GM18868 (cell line): Measurements from ENCODE around the gene SCUBE1.

Experiments
- ATAC-seq: cut with Tn5 transposase; IDR thresholded peaks from one replicate; pipeline ENCODE4 v1.9.1; 2021; ENCODE audit warnings: mild to moderate bottlenecking, moderate library complexity; ENCODE audit not compliant: unreplicated experiment

The SCUBE1 gene

DNA sequence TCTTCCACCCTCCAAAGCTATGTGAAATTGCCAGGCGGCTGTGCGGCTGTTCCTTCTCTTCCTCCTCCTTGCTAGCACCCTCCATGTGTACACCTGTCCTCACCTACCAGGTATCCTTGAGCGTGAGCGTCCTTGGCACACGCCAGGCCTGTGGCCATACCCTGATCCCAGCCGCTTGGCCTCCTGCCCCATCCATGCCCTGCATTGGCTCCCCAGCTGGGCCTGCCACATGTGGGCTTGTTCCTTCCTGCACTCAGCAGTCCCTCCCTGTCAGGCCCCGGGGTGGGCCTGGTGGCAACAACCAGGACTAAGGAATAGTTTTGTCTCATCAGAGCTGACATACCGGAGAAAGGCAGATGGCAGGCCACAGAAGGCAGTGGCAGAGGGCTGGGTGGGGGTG lies 40.0 kb downstream of the SCUBE1 start:
- ATAC-seq: no peak

DNA sequence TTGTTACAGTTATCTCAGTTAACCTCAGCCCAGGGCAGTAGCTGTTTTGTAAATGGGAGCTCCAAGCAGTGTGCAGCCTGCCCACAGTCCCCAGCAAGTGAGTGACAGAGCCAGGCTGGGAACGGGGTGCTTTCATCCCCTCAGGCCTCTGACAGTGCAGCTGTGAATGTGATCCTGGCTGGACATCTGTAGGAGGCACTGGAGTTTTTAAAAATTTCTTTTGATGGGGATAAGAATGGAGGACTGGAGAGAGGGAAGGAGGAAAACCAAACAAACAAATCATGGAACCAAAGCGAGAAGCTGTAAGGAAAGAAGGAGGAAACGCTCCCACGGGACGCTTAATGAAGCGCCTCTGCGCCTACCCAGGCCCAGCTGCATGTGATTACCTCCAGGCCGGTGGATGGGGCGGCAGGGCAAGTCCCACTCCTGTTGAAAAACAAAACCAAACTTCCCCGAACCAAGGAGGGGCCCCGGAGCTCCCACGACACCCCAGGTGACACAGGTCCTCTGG lies 40.6 kb downstream of the SCUBE1 start:
- no peak for ATAC-seq

DNA sequence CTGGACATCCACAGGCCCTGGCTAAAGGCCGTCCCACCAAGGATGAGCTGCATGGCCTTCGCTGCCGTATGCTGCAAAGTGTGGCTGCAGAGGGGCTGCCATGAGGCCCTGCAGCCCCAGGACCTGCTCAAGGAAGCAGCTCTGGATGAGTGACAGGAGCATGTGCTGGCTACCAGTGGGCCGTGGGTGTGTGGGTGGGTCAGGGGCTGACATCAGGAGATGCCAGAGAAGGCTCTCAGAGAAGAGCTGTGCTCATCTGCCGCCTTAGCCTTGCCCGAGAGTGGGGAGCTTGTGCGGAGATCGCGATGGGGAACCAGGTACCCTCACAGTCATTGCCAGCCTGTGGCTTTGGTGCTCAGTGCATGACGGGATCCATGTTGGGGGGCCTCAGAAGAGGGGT lies 41.3 kb downstream of the SCUBE1 start:
- ATAC-seq: no peak

DNA sequence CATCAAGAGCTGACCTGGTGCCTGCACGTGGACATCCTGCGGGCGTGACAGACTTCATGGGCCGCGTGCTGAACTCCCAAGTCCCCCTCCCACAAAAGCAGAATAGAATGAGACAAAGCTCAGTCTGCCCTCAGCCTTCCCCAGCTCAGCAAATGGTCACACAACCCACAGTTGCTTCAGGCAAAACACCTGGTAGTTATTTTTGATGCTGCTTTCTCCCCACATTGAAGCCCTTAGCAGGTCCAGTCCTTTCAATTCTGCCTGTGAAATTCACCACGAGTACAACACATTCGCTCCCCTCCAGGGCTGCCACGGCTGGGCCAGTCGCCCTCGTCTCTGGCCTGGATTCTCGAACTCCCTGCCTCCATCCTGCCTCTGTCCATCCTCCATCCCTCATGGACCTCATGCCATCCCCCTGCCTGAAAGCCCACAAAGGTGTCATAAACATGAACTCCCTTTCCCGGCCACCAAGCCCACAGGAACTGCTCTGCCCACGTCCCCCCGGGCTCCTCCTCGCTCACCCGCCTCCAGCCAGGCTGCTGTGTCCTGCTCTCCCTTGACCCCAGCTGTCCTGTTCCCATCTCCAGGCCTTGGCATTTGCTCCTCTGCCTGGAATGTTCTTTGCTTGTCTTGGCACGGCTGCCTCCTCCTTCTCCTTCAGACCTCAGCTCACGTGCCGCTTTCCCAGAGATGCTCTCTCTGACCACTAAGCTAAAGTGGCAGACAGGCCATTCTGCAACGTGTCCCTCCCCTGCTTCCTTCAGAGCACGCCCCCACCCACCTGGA lies 42.1 kb downstream of the SCUBE1 start:
- no peak for ATAC-seq

DNA sequence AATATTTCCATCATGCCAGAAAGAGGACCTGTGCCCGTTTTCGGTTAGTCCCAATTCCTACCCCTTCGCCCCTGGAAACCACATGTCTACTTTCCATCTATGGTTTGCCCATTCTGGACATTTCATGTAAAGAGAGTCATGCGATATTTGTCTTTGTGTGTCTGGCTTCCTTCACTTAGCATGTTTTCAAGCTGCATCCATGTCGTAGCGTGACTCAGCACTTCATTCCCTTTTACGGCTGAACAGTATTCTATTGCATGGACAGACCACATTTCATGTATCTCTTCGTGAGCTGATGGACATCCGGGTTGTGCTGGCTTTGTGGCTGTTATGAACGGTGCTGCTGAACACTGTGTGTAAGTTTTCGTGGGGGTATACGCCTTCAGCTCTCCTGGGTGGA lies 43.4 kb downstream of the SCUBE1 start:
- ATAC-seq: no peak

DNA sequence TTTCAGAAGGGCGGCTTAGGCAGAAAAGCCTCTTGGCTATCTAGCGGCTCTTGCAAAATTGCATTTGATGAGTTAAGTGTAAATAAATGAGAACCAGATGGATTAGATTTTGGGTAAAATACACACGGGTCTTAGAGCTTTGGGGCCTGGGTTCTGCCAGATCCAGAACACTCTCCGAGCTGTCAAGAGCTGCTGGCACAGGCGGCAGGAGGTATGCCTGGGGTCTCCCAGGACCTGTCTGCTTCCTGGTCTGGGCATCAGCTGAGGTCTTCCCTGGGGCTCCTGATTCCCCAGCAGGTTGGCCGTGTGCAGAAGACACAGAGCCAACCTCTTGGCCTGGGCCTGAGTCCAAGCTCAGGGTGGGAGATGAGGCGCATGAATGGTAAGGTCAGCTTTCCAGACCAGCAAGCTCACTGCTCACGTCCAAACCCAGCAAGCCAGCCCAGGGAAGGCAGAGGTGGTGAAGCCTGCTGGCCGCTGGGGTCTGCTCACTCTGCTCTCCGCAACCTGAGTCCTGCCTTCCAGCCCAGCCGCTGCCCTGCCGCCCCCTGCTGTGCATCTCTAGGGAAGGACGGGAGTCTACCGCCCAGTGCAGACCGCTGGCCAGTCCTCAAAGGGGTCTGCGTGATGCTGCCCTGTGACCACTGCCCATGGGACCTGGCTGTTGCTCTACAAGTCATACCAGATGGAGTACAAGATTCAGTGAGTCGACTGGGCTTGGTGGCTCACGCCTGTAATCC lies 44.9 kb downstream of the SCUBE1 start:
- ATAC-seq: no peak

DNA sequence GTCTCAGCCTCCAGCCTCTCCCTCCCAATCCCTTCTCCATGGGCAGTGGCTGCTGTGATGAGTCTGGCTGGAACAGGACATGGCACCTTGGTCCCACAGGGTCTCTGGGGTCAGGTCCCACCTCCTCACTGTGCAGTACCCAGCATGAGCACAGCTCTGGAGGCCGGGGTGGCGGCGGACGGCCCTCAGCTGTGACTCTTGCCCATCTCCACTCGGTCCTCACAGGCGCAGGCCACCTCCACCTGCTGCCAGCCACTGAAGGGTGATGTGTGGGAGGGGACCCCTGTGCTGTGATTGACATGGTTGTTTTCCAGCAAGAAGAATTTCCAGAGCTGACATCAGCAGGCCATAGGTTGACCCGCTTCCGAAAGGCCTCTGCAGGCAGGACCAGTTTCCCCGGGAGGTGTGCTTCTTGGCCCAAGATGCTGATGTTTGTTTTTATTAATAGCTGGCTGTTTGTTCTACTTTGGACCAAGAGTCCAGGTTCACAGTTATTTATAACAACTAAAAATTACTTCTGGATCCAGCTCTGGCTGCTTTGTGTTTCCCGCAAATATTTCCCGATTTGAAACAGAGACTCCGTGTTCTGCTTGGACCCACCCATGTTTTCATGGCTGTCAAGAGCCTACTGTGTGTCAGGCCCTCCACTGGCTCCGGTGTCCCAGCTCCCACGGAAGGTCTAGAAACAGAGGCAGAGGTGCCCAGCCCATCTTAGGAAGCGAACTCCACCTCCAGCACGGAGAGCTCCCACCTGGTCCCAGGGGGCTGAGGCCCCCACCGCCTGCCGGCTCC lies 45.7 kb downstream of the SCUBE1 start:
- ATAC-seq: no peak

DNA sequence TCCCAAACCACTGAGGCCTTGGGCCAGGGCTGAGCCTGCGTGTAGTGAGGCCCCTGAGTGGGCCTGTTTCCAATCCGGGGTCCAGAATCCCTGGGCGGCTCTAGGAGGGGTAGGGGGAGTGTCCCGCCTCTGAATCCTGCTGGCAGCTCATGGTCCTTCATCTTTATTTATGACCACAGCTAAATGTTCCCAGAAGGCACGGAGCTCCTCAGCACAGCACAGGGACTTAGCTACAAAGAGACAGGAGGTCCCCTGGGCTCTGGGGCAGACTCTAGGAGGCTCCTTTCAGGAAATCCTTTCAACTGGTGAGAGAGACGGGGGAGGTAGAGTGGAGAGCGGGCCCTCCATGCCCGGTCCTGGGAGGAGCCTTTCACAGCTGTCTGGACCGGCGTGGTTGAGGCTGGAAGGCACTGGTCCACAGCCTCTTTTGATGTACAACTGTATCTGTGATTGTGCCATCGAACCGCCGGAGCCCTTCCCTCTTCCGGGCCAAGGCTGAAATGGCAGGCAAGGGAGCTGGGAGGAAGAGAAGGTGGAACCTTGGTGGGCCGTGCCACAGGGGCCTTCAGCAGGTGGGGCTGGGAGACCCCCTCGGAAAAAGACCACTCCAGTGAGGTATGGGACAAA lies 46.8 kb downstream of the SCUBE1 start:
- ATAC-seq: no peak

DNA sequence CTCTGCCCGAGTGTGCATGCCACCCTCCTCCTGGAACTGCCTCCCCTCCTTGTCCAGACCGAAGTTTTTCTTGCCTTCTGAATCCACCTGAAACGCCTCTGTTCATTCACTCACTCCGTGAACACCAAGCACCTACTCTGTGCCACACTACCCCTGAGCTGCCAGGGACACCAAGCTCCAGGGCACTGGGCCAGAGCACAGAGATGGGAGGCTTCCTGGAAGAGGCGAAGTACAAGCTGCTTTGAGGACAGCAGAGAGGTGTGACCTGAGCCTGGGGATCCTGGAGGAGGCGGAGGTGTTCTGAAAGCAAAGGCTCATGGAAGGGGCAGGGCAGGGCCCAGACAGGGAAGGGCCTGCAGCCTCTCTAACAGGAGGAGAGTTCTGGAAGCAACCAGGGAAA lies 47.5 kb downstream of the SCUBE1 start:
- ATAC-seq: no peak

DNA sequence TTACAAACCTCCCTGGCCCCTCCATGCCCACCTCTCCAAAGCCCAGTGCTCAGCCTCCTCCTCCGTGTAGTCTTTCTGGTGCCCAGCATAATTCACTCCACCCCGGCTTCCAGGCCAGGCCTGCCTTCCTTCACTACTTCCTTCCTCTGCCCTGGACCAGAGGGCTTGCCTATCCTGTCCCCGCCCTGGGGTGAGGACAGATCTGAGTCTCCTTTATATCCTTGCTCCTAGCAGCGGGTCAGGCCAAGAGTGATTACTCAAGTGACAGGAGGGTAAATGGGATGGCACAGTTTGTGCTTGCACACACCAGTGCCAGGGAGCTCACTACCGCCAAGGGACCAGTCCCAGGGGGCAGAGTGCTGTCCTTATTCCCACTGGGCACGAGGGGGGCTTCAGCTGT lies 48.0 kb downstream of the SCUBE1 start:
- no peak for ATAC-seq

DNA sequence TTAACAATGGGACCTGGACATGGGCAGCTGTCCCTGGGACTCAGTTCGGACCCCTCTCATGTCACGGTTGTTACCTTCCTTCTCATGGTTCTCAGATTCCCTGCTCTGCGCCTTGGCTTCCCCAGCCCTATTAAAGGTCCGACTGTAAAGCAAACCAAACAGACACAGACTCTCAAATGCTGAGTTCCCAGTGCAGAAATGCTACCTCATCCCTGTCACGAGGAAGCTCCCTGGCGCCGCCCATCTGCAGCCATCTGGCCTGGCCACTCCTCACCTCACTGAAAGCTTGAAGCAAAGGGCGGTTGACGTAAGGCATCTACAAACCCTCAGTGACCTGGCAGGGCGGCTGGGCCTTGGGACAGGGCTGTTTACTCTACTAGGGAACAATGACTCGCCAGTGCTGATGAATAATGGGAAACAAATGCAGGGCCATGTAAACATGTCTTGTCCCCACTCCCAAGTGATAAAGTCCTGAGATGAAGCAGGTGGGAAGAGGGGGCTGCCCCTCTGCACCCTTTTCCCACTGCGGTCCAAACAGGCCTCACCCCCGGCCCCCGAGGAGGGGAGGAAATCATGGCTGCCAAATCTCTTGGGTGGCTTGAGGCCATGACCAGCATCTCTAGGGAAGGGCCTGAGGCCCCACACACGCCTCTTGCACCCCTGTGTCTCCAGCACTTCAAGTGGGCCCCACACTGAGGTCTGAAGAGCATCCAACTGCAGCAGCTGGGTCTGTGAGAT lies 49.3 kb downstream of the SCUBE1 start:
- ATAC-seq: no peak

DNA sequence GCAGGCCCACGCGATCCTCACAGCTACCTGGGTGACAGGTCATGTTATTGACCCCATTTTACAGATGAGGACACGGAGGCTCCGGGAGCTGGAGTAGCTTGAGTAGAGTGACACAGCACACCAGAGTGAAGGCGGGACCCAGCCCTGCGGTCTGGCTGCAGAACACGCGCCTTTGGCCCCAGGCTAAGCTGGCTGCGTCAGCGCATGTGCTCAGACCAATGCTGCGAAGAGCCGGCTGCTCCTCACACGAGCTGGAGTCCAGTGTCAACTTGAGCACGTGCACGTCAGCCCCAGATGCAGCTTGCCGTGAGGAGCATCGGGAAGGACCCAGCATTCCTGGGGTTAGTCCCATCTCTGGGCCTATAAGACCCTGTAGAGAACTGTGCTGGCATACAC lies 49.9 kb downstream of the SCUBE1 start:
- ATAC-seq: no peak

DNA sequence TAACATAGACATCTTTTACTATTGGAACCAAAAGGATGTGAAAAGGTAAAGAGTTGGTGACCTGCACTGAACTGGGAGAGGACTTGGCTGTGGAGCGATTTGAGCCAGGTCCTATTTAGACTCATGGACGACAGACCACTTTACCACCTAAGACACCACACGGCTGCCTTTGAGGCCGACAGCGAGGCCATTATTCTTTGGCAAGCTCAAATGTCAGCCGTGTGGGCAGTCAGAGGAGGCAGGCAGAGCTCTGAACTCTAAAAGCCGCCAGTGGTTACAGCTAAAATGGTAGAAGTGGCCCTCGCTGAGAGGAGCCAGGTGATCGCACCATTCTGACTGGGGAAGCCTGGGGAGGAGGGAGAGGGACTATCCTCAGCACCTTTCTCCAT lies 50.5 kb downstream of the SCUBE1 start:
- ATAC-seq: no peak

DNA sequence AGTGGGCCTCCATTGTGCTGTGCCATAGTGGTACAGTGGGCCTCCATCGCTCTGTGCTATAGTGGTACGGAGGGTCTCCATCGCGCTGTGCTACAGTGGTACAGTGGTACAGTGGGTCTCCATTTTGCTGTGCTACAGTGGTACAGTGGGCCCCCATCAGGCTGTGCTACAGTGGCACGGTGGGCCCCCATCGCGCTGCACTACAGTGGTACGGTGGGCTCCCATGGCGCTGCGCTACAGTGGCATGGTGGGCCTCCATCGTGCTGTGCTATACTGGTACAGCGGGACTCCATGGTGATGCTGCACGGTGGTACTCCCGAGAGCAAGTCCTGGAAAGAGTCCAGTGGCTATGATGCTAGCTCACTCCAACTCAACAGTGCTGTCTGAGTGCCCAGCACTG lies 51.8 kb downstream of the SCUBE1 start:
- no peak for ATAC-seq

DNA sequence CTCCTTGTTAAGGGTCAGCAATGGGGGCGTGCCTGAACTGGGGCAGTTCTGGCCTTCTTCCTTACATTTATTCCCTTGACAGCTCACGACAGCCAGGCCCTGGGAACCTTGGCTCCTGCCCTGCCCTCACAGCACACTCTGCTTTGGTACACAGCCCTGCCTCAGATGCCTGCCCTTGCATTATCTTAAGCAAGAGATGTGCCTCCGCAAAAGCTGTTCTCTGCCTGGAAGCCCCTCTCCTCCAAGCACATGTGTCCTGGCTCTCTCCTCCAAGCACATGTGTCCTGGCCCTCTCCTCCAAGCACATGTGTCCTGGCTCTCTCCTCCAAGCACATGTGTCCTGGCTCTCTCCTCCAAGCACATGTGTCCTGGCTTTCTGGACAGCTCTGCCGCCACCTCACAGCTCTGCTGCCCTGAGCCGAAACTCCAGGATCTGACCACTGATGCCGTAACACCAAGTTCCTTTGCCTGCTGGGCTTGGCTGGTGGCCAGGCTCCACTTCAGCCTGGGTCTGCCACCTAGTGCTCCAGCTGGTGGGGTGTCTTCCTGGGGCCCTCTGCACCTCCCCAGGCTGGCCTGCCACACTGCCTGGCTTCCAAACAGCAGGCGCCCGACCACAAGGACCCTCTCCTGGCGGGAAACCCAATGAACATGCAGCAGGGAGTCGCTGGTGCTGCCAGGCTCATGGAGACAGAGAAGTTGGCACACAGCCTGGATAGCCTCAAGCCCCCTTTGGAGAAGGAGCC lies 53.0 kb downstream of the SCUBE1 start:
- ATAC-seq: no peak

DNA sequence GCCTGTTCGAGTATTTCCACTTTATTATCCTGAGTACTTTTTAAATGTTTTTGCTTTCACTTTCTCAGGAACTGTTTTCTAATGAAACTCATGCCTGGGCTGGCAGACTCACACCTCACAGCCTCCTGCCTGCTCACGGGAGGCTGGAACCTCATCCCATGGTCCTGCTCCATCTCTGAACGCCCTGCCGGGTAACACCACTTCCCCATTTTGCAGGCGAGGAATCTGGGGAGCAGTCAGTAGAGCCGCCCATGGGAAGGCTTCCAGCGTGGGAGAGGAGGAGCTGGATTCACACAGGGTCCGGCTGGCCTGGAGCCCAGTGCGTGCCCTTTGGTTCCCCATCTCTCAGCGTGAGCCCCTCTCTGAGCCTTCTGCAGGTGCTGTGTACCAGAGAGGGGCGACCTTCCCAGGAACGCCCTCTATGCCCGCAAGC lies 53.6 kb downstream of the SCUBE1 start:
- ATAC-seq: no peak

DNA sequence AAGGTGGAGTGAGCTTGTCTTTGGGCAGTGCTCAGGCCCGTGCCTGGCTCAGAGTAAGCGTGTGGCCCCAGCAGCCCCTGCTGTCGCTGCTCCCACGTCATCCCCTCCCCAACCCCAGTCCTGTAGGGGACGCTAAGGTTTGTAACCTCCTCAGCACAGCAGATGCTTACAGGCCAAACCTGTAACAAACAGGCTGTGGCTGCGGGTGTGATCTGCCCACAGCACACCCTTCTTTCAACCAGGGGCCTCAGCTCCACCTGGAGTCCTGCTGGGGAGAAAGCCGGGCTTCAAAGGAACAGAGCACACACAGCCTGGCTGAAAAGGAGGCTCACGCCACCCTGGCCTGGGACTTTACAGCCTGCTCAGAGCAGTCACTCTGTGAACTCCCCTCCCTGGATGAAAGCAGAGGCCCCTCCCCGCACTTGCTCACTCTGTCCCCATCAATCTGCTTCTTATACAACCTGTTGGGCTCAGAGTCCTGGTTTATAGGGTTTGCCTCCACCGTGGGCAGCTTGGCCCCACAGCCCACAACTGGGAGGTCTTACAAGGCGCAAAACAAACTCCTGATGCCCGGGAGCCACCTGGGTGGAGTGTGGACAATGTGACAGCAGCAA lies 54.3 kb downstream of the SCUBE1 start:
- ATAC-seq: no peak

DNA sequence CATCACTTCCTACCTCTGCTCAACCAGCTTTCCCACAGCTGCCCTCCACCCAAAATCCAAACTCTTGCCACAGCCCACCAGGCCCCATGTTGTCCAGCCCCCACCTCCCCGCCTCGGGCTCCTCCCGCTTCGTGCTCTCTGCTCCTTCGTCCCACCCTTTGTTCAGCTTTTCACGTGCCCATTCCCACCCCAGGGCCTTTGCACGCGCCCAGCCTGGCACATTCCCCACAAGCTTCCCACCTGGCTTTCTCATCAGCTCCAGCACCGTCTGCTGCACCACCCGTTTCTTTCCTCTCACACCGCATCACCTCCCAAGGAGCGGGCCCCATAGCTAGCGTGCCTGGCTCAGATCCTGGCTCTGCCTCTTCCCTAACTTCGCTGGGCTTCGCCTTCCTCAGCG lies 54.8 kb downstream of the SCUBE1 start:
- no peak for ATAC-seq

DNA sequence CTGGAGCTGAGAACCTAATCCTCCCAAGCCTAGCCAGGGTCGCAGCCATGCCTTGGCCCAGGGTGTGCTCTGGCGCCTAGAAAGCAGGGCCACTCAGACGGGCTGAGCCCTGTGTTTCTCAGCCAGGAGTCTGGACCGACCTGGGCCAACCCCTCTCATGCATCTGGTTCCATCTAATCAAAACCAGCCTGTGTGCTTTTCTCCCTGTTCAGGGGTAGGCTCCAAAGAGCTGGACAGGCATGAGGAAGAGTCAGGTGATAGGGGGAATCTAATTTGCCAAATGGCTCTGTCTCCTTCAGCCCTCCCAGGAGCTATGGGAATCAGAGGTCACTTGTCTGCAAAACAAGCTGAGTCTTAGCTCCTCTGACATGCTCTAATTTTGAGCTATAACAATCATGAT lies 55.7 kb downstream of the SCUBE1 start:
- no peak for ATAC-seq
